ENCODE data around the gene DERL3.

DNA sequence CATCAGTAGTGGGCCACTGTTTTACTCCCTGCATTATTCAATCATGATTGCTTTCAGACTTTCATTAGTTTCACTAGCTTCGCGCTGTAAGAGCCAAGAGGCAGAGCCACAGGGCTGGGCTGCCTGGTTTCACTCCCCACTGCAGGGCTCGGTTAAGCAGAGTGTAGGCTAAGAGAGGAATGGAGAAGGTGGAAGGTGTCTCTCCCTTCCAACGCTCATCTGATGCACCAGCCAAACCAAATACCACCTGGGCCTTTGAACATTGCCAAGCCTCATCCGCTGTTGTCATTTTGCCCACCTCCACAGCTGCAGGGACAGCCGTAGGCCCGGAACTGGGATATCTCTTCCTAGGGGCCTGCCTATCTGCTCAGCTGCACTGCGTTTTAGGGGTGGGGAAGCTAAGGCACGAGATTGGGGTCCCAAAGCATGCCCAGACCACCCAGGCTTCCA, 52.5 kb downstream of the DERL3 start:
- TF ChIP-seq, protein P1, sequence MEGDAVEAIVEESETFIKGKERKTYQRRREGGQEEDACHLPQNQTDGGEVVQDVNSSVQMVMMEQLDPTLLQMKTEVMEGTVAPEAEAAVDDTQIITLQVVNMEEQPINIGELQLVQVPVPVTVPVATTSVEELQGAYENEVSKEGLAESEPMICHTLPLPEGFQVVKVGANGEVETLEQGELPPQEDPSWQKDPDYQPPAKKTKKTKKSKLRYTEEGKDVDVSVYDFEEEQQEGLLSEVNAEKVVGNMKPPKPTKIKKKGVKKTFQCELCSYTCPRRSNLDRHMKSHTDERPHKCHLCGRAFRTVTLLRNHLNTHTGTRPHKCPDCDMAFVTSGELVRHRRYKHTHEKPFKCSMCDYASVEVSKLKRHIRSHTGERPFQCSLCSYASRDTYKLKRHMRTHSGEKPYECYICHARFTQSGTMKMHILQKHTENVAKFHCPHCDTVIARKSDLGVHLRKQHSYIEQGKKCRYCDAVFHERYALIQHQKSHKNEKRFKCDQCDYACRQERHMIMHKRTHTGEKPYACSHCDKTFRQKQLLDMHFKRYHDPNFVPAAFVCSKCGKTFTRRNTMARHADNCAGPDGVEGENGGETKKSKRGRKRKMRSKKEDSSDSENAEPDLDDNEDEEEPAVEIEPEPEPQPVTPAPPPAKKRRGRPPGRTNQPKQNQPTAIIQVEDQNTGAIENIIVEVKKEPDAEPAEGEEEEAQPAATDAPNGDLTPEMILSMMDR (optimal IDR thresholded peaks at IDR 0.05 in 1 of 3, IDR thresholded peaks at IDR 0.05 in 1 of 3, conservative IDR thresholded peaks at IDR 0.05 in 1 of 3; ENCODE audit: extremely low read depth in 1 of 3, insufficient read depth in 2 of 3, low read length in 3 of 3) = no peak
- TF ChIP-seq EZH2 (IDR thresholded peaks at IDR 0.05; ENCODE audit: low read length) = no peak
